WERI-Rb-1 (cell line): ENCODE data around the gene SEMA3D.
A peak's percentile ranks its signal among the peaks of the same experiment; 100 is the strongest.

ENCODE experiments used
- DNase-seq: peaks from one replicate; pipeline ENCODE4 v3.0.0-alpha.2; 2020
- H3K27ac ChIP-seq: fragments of 250-450 bp; sonication (Bioruptor Pico); 2 replicates; pipeline ENCODE4 v1.5.1; 2020; ENCODE audit warnings: mild to moderate bottlenecking, moderate library complexity
- H3K27me3 ChIP-seq: fragments of 250-450 bp; sonication (Bioruptor Pico); 2 replicates; pipeline ENCODE4 v1.5.1; 2021; ENCODE audit warnings: mild to moderate bottlenecking, low read depth, moderate library complexity; ENCODE audit not compliant: insufficient read depth, severe bottlenecking
- H3K36me3 ChIP-seq: fragments of 250-450 bp; sonication (Bioruptor Pico); 2 replicates; pipeline ENCODE4 v1.5.1; 2020; ENCODE audit warnings: mild to moderate bottlenecking, moderate library complexity
- H3K4me3 ChIP-seq: 2 replicates; pipeline ENCODE4 v1.5.1; 2011; ENCODE audit warnings: low read depth, mild to moderate bottlenecking, control low read depth, low read length
- H3K9me3 ChIP-seq: fragments of 250-450 bp; sonication (Bioruptor Pico); 2 replicates; pipeline ENCODE4 v1.5.1; 2021; ENCODE audit warnings: mild to moderate bottlenecking, moderate library complexity; ENCODE audit not compliant: severe bottlenecking
- CTCF ChIP-seq: IDR thresholded peaks from 2 replicates; pipeline ENCODE4 v1.5.1; 2011; ENCODE audit warnings: low read depth, mild to moderate bottlenecking, control low read depth, inconsistent platforms, low read length

Gene SEMA3D

GRCh38 chr7:85114342-85114741, 72.5 kb downstream of the SEMA3D start:
- no peak for TF ChIP-seq CTCF
- Histone ChIP-seq H3K36me3 (no peaks in the 10 kb centered on the region), H3K9me3 (no peaks in the 10 kb centered on the region), H3K27me3 (no peaks in the 10 kb centered on the region), H3K4me3 (no peak overlapping the region), H3K27ac (no peak overlapping the region)
- DNase-seq: no peak

GRCh38 chr7:85111761-85112160, 75.1 kb downstream of the SEMA3D start:
- no peak for DNase-seq
- no peaks in the 10 kb centered on the region for H3K27me3 ChIP-seq

GRCh38 chr7:85106719-85107118, 80.1 kb downstream of the SEMA3D start:
- no peak overlapping the region for H3K4me3 ChIP-seq
- H3K9me3 ChIP-seq: no peaks in the 10 kb centered on the region
- TF ChIP-seq CTCF: no peak
- no peak overlapping the region for H3K27ac ChIP-seq
- no peaks in the 10 kb centered on the region for H3K27me3 ChIP-seq
- no peaks in the 10 kb centered on the region for H3K36me3 ChIP-seq
- no peak for DNase-seq

More at GRCh38 chr7:85111761-85112160, 75.1 kb downstream of the SEMA3D start:
- Histone ChIP-seq H3K27ac (no peak overlapping the region), H3K36me3 (no peaks in the 10 kb centered on the region), H3K4me3 (no peak overlapping the region), H3K9me3 (no peaks in the 10 kb centered on the region)
- TF ChIP-seq CTCF: no peak

GRCh38 chr7:85104432-85105205, 82.2 kb downstream of the SEMA3D start:
- TF ChIP-seq CTCF: no peak
- Histone ChIP-seq H3K4me3 (no peak overlapping the region), H3K36me3 (no peaks in the 10 kb centered on the region), H3K9me3 (no peaks in the 10 kb centered on the region), H3K27ac (no peak overlapping the region), H3K27me3 (no peaks in the 10 kb centered on the region)
- DNase-seq: no peak

- TF ChIP-seq CTCF: no peak
- H3K27me3 ChIP-seq: no peaks in the 10 kb centered on the region
- H3K9me3 ChIP-seq: no peaks in the 10 kb centered on the region
- H3K27ac ChIP-seq: no peak overlapping the region
- no peak overlapping the region for H3K4me3 ChIP-seq
- no peak for DNase-seq
- no peaks in the 10 kb centered on the region for H3K36me3 ChIP-seq
Observed at GRCh38 chr7:85103962-85104361, 82.9 kb downstream of the SEMA3D start.

GRCh38 chr7:85103357-85103756, 83.5 kb downstream of the SEMA3D start:
- TF ChIP-seq CTCF: no peak
- Histone ChIP-seq H3K4me3 (no peak overlapping the region), H3K9me3 (no peaks in the 10 kb centered on the region), H3K27ac (no peak overlapping the region), H3K27me3 (no peaks in the 10 kb centered on the region), H3K36me3 (no peaks in the 10 kb centered on the region)
- peak; percentile 8 for DNase-seq
